ENCODE results near the gene NRP1. TPM values are rescaled to one million over a fixed set of nuclear protein-coding genes. Genes with fewer than 3 reads are reported as not detected.

The NRP1 gene
- total and polyA plus RNA-seq, 2 donors (not counting 3 experiments of a cell fraction or from before 2014, with no cell fraction given): 122 to 306 TPM

- Histone ChIP-seq H3K9me3 (replicated peaks; ENCODE audit: control insufficient read depth, insufficient read depth, low read length) (no peaks in the 10 kb centered on the region), H3K4me3 (replicated peaks in 1 of 3; ENCODE audit: insufficient read depth in 1 of 3, low read depth in 1 of 3, low read length in 3 of 3) (no peak overlapping the region), H3K4me2 (ENCODE audit: insufficient read depth, low read length) (no peak overlapping the region), H3K27me3 (ENCODE audit: control insufficient read depth in 2 of 2, insufficient read depth in 2 of 2, low read length in 2 of 2) (no peaks in the 10 kb centered on the region), H3K79me2 (ENCODE audit: control insufficient read depth, insufficient read depth, low read length) (peaks cover 3% of the 10 kb centered on the region), H3K9me1 (replicated peaks; ENCODE audit: control insufficient read depth, extremely low read depth, insufficient read depth, low read length) (no peaks in the 10 kb centered on the region), H2AFZ (ENCODE audit: low read depth, low read length) (no peak overlapping the region), H3K4me1 (ENCODE audit: control insufficient read depth, extremely low read depth, insufficient read depth, low read length) (peaks cover 24% of the 10 kb centered on the region), H3K27ac (ENCODE audit: insufficient read depth, low read depth, low read length) (no peak overlapping the region), H3K36me3 (ENCODE audit: control insufficient read depth in 2 of 2, extremely low read depth in 1 of 2, insufficient read depth in 2 of 2, low read length in 2 of 2) (peaks cover 23 to 25% of the 10 kb centered on the region in 2 experiments), H3K9ac (replicated peaks; ENCODE audit: extremely low read depth, insufficient read depth, low read length) (no peak overlapping the region), H4K20me1 (replicated peaks; ENCODE audit: control insufficient read depth, extremely low read depth, insufficient read depth, low read length) (no peaks in the 10 kb centered on the region)
- intact Hi-C loops (cut with micrococcal nuclease): loop anchor here (10.0 kb wide), 2 partner anchors 396 to 1334 kb away; no protein-coding TSS in a partner anchor
- FAIRE-seq (no peak), DNase-seq (ENCODE audit: low read depth, low spot score) (no peak)
- TF ChIP-seq GATA2 (IDR thresholded peaks at IDR 0.05; ENCODE audit: insufficient read depth, insufficient read length, low read depth, low read length) (no peak), CTCF (IDR thresholded peaks at IDR 0.05; ENCODE audit: extremely low read depth in 1 of 2, insufficient read depth in 1 of 2, low read depth in 1 of 2, low read length in 2 of 2) (no peak), MAX (IDR thresholded peaks at IDR 0.05; ENCODE audit: insufficient read depth, insufficient read length) (no peak), FOS (IDR thresholded peaks at IDR 0.05; ENCODE audit: borderline replicate concordance, insufficient read depth, low read length) (no peak), POLR2A (IDR thresholded peaks at IDR 0.05; ENCODE audit: low read depth, low read length) (no peak), MYC (IDR thresholded peaks at IDR 0.05; ENCODE audit: low read depth, low read length) (no peak), POLR2AphosphoS5 (IDR thresholded peaks at IDR 0.05; ENCODE audit: insufficient read depth, low read depth, low read length) (no peak), EZH2 (IDR thresholded peaks at IDR 0.05; ENCODE audit: borderline replicate concordance, low read depth, low read length, severe bottlenecking) (no peak), JUN (IDR thresholded peaks at IDR 0.05; ENCODE audit: borderline replicate concordance, insufficient read depth, insufficient read length, low read depth) (no peak)
- dilution Hi-C loops (cut with MboI; ENCODE audit: extremely low pct_ligation_motif_present, low sequenced_read_pairs): no loop called here
- BruUV-seq (replicated peaks): no TSS peak
- POLR2A ChIA-PET: no interaction called here
- CTCF ChIA-PET: interaction anchor here (1.8 kb wide), 1 partner anchor 75 kb away, joined by 5 read pairs; no protein-coding TSS in a partner anchor
Observed at GRCh38 chr10:33190406-33190805, 144.1 kb downstream of the NRP1 start.

Data from endothelial cell of umbilical vein (primary cell).